HepG2 (cell line): ENCODE measurements around the gene CEBPG. TPM values are rescaled to one million over a fixed set of nuclear protein-coding genes. Genes with fewer than 3 reads are reported as not detected.
A peak's percentile ranks its signal among the peaks of the same experiment; 100 is the strongest.

Experiments
- DNMT3B ChIP-seq: conservative IDR thresholded peaks from 2 replicates; pipeline ENCODE4 v1.6.1; 2016; ENCODE audit warnings: missing biosample characterization, control low read depth
- GATA4 ChIP-seq: sonication (generic); IDR thresholded peaks from 2 replicates; pipeline ENCODE4 v1.6.1; 2016; ENCODE audit warnings: antibody characterized with exemption, low read depth, borderline replicate concordance
- MAZ ChIP-seq, 2 experiments: sonication (generic) in 1 of 2; formaldehyde crosslinking in 1 of 2; IDR thresholded peaks; 2 replicates each; pipeline versions ENCODE4 v1.5.0 to v1.6.1; 2012 to 2020; ENCODE audit warnings: low read depth in 2 of 2, mild to moderate bottlenecking in 2 of 2, borderline replicate concordance in 1 of 2, improper control_type of control experiment in 1 of 2, low read length in 1 of 2, missing genetic modification reagents in 1 of 2, moderate library complexity in 1 of 2
- MED8 ChIP-seq: sonication (generic); formaldehyde crosslinking; IDR thresholded peaks from 2 replicates; pipeline ENCODE4 v1.8.1; 2023; ENCODE audit warnings: mild to moderate bottlenecking, missing genetic modification reagents; ENCODE audit not compliant: insufficient replicate concordance
- NCOR1 ChIP-seq: fragments of 200-600 bp; sonication (generic); IDR thresholded peaks from 2 replicates; pipeline ENCODE4 v1.7.0; 2017; ENCODE audit warnings: antibody characterized with exemption, low read length, borderline replicate concordance
- ZIK1 ChIP-seq: sonication (generic); formaldehyde crosslinking; IDR thresholded peaks from 2 replicates; pipeline ENCODE4 v1.5.0; 2020; ENCODE audit warnings: mild to moderate bottlenecking, low read depth, missing genetic modification reagents, borderline replicate concordance
- ZNF335 ChIP-seq: sonication (generic); formaldehyde crosslinking; IDR thresholded peaks from 2 replicates; pipeline ENCODE4 v1.4.0; 2020; ENCODE audit warnings: missing genetic modification reagents
- ZNF550 ChIP-seq: sonication (generic); formaldehyde crosslinking; IDR thresholded peaks from 2 replicates; pipeline ENCODE4 v1.4.0; 2020; ENCODE audit warnings: mild to moderate bottlenecking, missing genetic modification reagents, borderline replicate concordance
- ZNF556 ChIP-seq: sonication (generic); formaldehyde crosslinking; IDR thresholded peaks from 2 replicates; pipeline ENCODE4 v1.4.0; 2020; ENCODE audit warnings: mild to moderate bottlenecking, missing genetic modification reagents, borderline replicate concordance
- ZNF563 ChIP-seq: sonication (generic); formaldehyde crosslinking; IDR thresholded peaks from 2 replicates; pipeline ENCODE4 v1.8.0; 2022; ENCODE audit warnings: mild to moderate bottlenecking, moderate library complexity, missing genetic modification reagents
- ZNF674 ChIP-seq: sonication (generic); formaldehyde crosslinking; IDR thresholded peaks from 2 replicates; pipeline ENCODE4 v1.5.0; 2020; ENCODE audit warnings: low read depth, mild to moderate bottlenecking, missing genetic modification reagents
- polyA plus RNA-seq, 8 experiments: library from polyadenylated mRNA; depleted of rRNA in 3 of 8; stranded (reverse) in 7 of 8; unstranded in 1 of 8; fragments of >200 nt; fragmentation: Illumina TruSeq in 4 of 8; extraction: Trizol in 4 of 8; gene quantifications; 2 replicates each; pipeline versions ENCODE4 v1.2.1 to v1.2.3, GENCODE V29; 2011 to 2016; ENCODE audit warnings: low read depth in 4 of 8, missing spikeins in 1 of 8, mixed read lengths in 1 of 8; ENCODE audit not compliant: insufficient read depth in 1 of 8
- total RNA-seq, 5 experiments: library from RNA; depleted of rRNA; stranded (reverse); fragments of >200 nt; fragmentation: Illumina TruSeq; extraction: Trizol; gene quantifications; 2 replicates each; pipeline ENCODE4 v1.2.3, GENCODE V29; 2016; ENCODE audit warnings: low read depth in 1 of 5
- TF ChIP-seq, protein P1 (sequence below): sonication (generic); formaldehyde crosslinking; IDR thresholded peaks from 2 replicates; pipeline ENCODE4 v1.5.0; 2020; ENCODE audit warnings: missing genetic modification reagents
- TF ChIP-seq, protein P2 (sequence below): sonication (generic); formaldehyde crosslinking; IDR thresholded peaks from 2 replicates; pipeline ENCODE4 v1.4.0; 2020; ENCODE audit warnings: mild to moderate bottlenecking, low read depth, missing genetic modification reagents
- TF ChIP-seq, protein P3 (sequence below): sonication (generic); formaldehyde crosslinking; IDR thresholded peaks from 2 replicates; pipeline ENCODE4 v1.4.0; 2020; ENCODE audit warnings: missing genetic modification reagents
- TF ChIP-seq, protein P4 (sequence below): sonication (generic); formaldehyde crosslinking; IDR thresholded peaks from 2 replicates; pipeline ENCODE4 v1.4.0; 2020; ENCODE audit warnings: missing genetic modification reagents
- TF ChIP-seq, protein P5 (sequence below): sonication (generic); formaldehyde crosslinking; IDR thresholded peaks from 2 replicates; pipeline ENCODE4 v1.8.1; 2023; ENCODE audit warnings: mild to moderate bottlenecking, moderate library complexity, missing genetic modification reagents
- TF ChIP-seq, protein P6 (sequence below): sonication (generic); formaldehyde crosslinking; IDR thresholded peaks from 2 replicates; pipeline ENCODE4 v1.4.0; 2020; ENCODE audit warnings: mild to moderate bottlenecking, missing genetic modification reagents

The CEBPG gene
- total and polyA plus RNA-seq, 2 of the 13 experiments (the other 11 are each of a cell fraction or from before 2014, with no cell fraction given) = 25.7 to 34.3 TPM

DNA sequence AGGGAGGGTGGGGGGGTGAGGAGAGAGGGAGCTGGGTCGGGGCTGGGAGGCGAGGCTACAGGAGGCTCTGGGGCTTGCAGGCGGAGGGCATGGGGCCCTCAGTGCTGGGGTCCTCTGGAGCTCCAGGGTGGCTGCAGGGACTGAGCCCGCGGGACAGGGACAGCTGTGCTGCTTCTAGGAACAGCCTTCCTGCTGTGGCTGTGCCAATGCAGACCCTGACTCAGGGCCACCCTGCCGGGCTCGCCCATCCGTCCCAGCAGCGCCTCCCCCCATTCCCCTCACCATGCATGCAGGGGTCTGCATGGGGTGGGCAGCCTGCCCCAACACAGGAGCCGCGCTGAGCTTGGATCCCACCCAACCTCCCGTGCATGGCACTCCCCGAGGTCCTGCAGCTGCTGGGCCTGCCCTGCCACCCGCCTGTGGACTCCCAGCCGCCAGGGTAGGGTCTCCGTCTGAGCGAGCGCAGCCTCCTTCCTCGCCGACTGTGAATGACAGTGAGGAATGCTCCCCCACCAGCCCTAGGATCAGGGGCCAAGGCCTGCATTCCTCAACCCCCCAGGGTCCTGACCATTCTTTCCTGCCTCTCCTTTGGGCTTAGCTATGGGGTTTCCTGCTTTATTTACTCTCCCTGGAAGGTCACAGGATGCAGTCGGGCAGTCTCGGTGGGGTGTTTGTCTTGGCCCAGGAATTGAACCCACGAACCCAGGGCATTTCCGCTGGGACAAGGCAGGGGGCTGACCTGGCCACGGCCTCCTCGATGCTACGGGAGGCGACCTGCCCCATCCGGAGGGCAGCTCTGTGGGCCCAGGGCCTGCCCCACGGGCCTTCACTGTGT, 23.4 kb downstream of the CEBPG start (continued):
- TF ChIP-seq NCOR1 (peak; percentile 88; the same call in 1 of the 2 replicates), ZIK1 (no peak), ZNF550 (CRISPR knock-in tag) (no peak), ZNF674 (CRISPR knock-in tag) (no peak), ZNF563 (no peak), ZNF556 (CRISPR knock-in tag) (peak; percentile 44; the same call in 1 of the 2 replicates), MED8 (CRISPR knock-in tag) (peak; percentile 99), MAZ (IDR thresholded peaks at IDR 0.05; ENCODE audit: borderline replicate concordance, low read depth, low read length) (no peak), MAZ (CRISPR knock-in tag; IDR thresholded peaks at IDR 0.05; ENCODE audit: low read depth) (peak; percentile 75), GATA4 (peak; percentile 93), DNMT3B (no peak), ZNF335 (CRISPR knock-in tag) (0 out of 2 replicates have a peak, but pooled peaks have one; percentile 55)
- TF ChIP-seq, protein P1, sequence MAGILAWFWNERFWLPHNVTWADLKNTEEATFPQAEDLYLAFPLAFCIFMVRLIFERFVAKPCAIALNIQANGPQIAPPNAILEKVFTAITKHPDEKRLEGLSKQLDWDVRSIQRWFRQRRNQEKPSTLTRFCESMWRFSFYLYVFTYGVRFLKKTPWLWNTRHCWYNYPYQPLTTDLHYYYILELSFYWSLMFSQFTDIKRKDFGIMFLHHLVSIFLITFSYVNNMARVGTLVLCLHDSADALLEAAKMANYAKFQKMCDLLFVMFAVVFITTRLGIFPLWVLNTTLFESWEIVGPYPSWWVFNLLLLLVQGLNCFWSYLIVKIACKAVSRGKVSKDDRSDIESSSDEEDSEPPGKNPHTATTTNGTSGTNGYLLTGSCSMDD (CRISPR knock-in tag) = no peak
- TF ChIP-seq, protein P2, sequence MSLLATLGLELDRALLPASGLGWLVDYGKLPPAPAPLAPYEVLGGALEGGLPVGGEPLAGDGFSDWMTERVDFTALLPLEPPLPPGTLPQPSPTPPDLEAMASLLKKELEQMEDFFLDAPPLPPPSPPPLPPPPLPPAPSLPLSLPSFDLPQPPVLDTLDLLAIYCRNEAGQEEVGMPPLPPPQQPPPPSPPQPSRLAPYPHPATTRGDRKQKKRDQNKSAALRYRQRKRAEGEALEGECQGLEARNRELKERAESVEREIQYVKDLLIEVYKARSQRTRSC (CRISPR knock-in tag) = no peak
- TF ChIP-seq, protein P3, sequence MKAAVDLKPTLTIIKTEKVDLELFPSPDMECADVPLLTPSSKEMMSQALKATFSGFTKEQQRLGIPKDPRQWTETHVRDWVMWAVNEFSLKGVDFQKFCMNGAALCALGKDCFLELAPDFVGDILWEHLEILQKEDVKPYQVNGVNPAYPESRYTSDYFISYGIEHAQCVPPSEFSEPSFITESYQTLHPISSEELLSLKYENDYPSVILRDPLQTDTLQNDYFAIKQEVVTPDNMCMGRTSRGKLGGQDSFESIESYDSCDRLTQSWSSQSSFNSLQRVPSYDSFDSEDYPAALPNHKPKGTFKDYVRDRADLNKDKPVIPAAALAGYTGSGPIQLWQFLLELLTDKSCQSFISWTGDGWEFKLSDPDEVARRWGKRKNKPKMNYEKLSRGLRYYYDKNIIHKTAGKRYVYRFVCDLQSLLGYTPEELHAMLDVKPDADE (CRISPR knock-in tag) = no peak
- TF ChIP-seq, protein P4, sequence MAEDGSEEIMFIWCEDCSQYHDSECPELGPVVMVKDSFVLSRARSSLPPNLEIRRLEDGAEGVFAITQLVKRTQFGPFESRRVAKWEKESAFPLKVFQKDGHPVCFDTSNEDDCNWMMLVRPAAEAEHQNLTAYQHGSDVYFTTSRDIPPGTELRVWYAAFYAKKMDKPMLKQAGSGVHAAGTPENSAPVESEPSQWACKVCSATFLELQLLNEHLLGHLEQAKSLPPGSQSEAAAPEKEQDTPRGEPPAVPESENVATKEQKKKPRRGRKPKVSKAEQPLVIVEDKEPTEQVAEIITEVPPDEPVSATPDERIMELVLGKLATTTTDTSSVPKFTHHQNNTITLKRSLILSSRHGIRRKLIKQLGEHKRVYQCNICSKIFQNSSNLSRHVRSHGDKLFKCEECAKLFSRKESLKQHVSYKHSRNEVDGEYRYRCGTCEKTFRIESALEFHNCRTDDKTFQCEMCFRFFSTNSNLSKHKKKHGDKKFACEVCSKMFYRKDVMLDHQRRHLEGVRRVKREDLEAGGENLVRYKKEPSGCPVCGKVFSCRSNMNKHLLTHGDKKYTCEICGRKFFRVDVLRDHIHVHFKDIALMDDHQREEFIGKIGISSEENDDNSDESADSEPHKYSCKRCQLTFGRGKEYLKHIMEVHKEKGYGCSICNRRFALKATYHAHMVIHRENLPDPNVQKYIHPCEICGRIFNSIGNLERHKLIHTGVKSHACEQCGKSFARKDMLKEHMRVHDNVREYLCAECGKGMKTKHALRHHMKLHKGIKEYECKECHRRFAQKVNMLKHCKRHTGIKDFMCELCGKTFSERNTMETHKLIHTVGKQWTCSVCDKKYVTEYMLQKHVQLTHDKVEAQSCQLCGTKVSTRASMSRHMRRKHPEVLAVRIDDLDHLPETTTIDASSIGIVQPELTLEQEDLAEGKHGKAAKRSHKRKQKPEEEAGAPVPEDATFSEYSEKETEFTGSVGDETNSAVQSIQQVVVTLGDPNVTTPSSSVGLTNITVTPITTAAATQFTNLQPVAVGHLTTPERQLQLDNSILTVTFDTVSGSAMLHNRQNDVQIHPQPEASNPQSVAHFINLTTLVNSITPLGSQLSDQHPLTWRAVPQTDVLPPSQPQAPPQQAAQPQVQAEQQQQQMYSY (CRISPR knock-in tag) = peak; percentile 84
- TF ChIP-seq, protein P5, sequence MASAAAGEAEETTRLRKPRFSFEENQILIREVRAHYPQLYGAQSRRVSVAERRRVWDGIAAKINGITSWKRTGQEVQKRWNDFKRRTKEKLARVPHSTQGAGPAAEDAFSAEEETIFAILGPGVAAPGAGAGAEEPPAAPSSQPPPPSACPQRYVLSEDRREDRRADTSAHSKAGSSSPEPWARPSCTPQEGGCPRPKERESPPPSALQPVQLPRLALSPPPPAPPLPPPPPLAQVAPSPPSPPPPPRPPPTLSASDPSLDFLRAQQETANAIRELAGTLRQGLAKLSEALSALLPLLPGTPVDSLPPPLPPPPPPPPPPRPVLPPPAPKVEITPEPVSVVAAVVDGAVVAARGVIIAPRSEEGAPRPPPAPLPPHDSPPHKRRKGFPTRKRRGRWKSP (CRISPR knock-in tag) = 0 out of 2 replicates have a peak, but pooled peaks have one; percentile 85
- TF ChIP-seq, protein P6, sequence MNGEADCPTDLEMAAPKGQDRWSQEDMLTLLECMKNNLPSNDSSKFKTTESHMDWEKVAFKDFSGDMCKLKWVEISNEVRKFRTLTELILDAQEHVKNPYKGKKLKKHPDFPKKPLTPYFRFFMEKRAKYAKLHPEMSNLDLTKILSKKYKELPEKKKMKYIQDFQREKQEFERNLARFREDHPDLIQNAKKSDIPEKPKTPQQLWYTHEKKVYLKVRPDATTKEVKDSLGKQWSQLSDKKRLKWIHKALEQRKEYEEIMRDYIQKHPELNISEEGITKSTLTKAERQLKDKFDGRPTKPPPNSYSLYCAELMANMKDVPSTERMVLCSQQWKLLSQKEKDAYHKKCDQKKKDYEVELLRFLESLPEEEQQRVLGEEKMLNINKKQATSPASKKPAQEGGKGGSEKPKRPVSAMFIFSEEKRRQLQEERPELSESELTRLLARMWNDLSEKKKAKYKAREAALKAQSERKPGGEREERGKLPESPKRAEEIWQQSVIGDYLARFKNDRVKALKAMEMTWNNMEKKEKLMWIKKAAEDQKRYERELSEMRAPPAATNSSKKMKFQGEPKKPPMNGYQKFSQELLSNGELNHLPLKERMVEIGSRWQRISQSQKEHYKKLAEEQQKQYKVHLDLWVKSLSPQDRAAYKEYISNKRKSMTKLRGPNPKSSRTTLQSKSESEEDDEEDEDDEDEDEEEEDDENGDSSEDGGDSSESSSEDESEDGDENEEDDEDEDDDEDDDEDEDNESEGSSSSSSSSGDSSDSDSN (CRISPR knock-in tag) = peak; percentile 81
